ENCODE measurements around the gene UBE2U.
A peak's percentile ranks its signal among the peaks of the same experiment; 100 is the strongest.

The UBE2U gene

DNA sequence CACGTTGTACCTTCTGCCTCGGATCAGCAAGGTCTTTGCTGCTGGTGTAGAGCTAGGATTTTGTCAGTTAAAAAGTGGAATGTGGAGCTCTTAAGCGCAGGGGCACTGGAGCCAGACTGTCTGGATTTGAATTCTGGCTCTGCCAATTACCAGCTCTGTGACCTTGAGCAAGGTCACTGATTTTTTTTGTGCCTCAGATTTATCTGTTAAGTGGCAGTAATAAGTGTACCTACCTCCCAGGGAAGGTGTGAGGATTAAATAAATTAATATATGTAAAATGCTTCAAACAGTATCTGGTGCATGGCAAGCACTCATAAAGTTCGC, 40.3 kb downstream of the UBE2U start:
- peak overlapping the region; percentile 65 for H2AFZ ChIP-seq (ENCODE audit: low read length)
- H3K27ac ChIP-seq (ENCODE audit: low read depth, low read length, poor library complexity, severe bottlenecking): no peak overlapping the region
- H3K4me2 ChIP-seq (ENCODE audit: low read length): peak overlapping the region; percentile 51
- peaks cover 20% of the 10 kb centered on the region for H3K4me1 ChIP-seq (ENCODE audit: insufficient read depth, low read length, severe bottlenecking)
- H3K9me3 ChIP-seq (ENCODE audit: low read length): no peaks in the 10 kb centered on the region
- no peaks in the 10 kb centered on the region for H3K79me2 ChIP-seq (ENCODE audit: insufficient read depth, low read length)
- TF ChIP-seq, protein P1, sequence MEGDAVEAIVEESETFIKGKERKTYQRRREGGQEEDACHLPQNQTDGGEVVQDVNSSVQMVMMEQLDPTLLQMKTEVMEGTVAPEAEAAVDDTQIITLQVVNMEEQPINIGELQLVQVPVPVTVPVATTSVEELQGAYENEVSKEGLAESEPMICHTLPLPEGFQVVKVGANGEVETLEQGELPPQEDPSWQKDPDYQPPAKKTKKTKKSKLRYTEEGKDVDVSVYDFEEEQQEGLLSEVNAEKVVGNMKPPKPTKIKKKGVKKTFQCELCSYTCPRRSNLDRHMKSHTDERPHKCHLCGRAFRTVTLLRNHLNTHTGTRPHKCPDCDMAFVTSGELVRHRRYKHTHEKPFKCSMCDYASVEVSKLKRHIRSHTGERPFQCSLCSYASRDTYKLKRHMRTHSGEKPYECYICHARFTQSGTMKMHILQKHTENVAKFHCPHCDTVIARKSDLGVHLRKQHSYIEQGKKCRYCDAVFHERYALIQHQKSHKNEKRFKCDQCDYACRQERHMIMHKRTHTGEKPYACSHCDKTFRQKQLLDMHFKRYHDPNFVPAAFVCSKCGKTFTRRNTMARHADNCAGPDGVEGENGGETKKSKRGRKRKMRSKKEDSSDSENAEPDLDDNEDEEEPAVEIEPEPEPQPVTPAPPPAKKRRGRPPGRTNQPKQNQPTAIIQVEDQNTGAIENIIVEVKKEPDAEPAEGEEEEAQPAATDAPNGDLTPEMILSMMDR (IDR thresholded peaks at IDR 0.05; ENCODE audit: low read length): no peak
- no peak for TF ChIP-seq EZH2 (IDR thresholded peaks at IDR 0.05; ENCODE audit: borderline replicate concordance, low read length)
- no peaks in the 10 kb centered on the region for H3K9me2 ChIP-seq (ENCODE audit: low read depth, low read length)
- peak overlapping the region; percentile 15 for H3K4me3 ChIP-seq (ENCODE audit: low read depth, low read length, poor library complexity, severe bottlenecking)
- no peaks in the 10 kb centered on the region for H3K27me3 ChIP-seq (ENCODE audit: insufficient read depth, low read length)
- no peaks in the 10 kb centered on the region for H3K36me3 ChIP-seq (ENCODE audit: insufficient read depth, low read length)
- H4K20me1 ChIP-seq (ENCODE audit: insufficient read depth, low read length): no peaks in the 10 kb centered on the region
- no peak overlapping the region for H3K9ac ChIP-seq (ENCODE audit: low read length)
- no peaks in the 10 kb centered on the region for H3F3A ChIP-seq (ENCODE audit: insufficient read depth, low read length)

DNA sequence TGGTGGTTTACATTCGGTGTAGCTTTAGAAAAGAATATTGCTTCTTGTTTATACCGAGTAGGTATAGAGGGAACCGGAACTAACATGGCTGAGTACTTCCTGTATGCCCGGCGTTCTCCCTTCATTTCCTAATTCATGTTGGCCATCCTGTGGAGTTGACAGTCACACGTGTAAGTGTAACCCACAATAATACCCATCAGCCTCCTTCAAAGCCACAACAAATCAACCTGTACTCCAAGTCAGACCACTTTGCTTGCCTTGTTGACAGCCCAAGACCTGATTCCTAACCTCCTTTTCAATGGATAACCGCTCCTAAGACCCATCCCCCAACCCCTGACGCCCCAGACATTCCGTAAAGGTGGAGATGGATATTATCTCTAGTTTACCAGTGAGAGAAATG, 42.1 kb downstream of the UBE2U start:
- H3K27ac ChIP-seq (ENCODE audit: low read depth, low read length, poor library complexity, severe bottlenecking): no peak overlapping the region
- H3K36me3 ChIP-seq (ENCODE audit: insufficient read depth, low read length): no peaks in the 10 kb centered on the region
- peaks cover 20% of the 10 kb centered on the region for H3K4me1 ChIP-seq (ENCODE audit: insufficient read depth, low read length, severe bottlenecking)
- no peaks in the 10 kb centered on the region for H3F3A ChIP-seq (ENCODE audit: insufficient read depth, low read length)
- H3K4me2 ChIP-seq (ENCODE audit: low read length): peak overlapping the region; percentile 40
- H3K9me3 ChIP-seq (ENCODE audit: low read length): no peaks in the 10 kb centered on the region
- H3K4me3 ChIP-seq (ENCODE audit: low read depth, low read length, poor library complexity, severe bottlenecking): peak overlapping the region; percentile 34
- no peaks in the 10 kb centered on the region for H3K9me2 ChIP-seq (ENCODE audit: low read depth, low read length)
- H3K27me3 ChIP-seq (ENCODE audit: insufficient read depth, low read length): no peaks in the 10 kb centered on the region
- peak overlapping the region; percentile 98 for H2AFZ ChIP-seq (ENCODE audit: low read length)
- H3K9ac ChIP-seq (ENCODE audit: low read length): no peak overlapping the region
- H4K20me1 ChIP-seq (ENCODE audit: insufficient read depth, low read length): no peaks in the 10 kb centered on the region
- TF ChIP-seq, protein P1 (IDR thresholded peaks at IDR 0.05; ENCODE audit: low read length): no peak
- no peak for TF ChIP-seq EZH2 (IDR thresholded peaks at IDR 0.05; ENCODE audit: borderline replicate concordance, low read length)
- H3K79me2 ChIP-seq (ENCODE audit: insufficient read depth, low read length): no peaks in the 10 kb centered on the region

DNA sequence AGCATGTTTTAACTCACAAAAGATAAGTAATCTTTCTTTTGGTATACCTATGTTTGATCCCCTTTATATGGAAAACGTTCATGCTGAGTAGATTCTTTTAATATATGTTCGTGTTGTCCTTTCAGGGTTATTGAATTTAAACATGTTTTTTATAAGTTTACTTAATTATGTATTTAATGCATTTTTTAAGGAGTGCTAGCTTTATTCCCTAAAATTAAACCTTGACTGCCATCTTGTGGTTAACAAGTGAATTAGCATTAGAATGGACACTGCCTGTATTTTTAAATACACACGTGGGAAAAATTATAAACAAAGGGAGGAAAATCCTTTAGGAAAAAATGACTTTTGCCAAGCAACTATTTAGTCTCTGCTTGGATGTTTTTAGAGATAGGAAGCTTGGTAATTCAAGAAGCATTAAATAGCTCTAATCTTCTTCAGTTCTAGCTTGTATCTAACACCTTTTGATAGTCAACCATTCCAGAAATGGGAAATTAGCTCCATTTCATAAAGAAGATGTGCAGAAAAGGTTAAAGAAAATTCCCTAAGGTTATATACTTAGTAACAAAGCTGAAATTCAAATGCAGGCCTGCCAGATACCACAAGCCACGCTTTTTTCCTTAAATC, 43.0 kb downstream of the UBE2U start:
- no peaks in the 10 kb centered on the region for H3K79me2 ChIP-seq (ENCODE audit: insufficient read depth, low read length)
- no peak overlapping the region for H3K4me3 ChIP-seq (ENCODE audit: low read depth, low read length, poor library complexity, severe bottlenecking)
- no peak overlapping the region for H2AFZ ChIP-seq (ENCODE audit: low read length)
- no peak overlapping the region for H3K4me2 ChIP-seq (ENCODE audit: low read length)
- H3K36me3 ChIP-seq (ENCODE audit: insufficient read depth, low read length): no peaks in the 10 kb centered on the region
- no peaks in the 10 kb centered on the region for H4K20me1 ChIP-seq (ENCODE audit: insufficient read depth, low read length)
- no peaks in the 10 kb centered on the region for H3K27me3 ChIP-seq (ENCODE audit: insufficient read depth, low read length)
- H3K4me1 ChIP-seq (ENCODE audit: insufficient read depth, low read length, severe bottlenecking): peaks cover 20% of the 10 kb centered on the region
- no peak overlapping the region for H3K27ac ChIP-seq (ENCODE audit: low read depth, low read length, poor library complexity, severe bottlenecking)
- no peaks in the 10 kb centered on the region for H3K9me3 ChIP-seq (ENCODE audit: low read length)
- no peaks in the 10 kb centered on the region for H3K9me2 ChIP-seq (ENCODE audit: low read depth, low read length)
- no peak for TF ChIP-seq EZH2 (IDR thresholded peaks at IDR 0.05; ENCODE audit: borderline replicate concordance, low read length)
- TF ChIP-seq, protein P1 (IDR thresholded peaks at IDR 0.05; ENCODE audit: low read length): peak; percentile 62
- H3F3A ChIP-seq (ENCODE audit: insufficient read depth, low read length): no peaks in the 10 kb centered on the region
- no peak overlapping the region for H3K9ac ChIP-seq (ENCODE audit: low read length)
